IMR-90 (cell line): Measurements from ENCODE around the gene SLC23A2.

Experiments
- CEBPB ChIP-seq: IDR thresholded peaks from 2 replicates; pipeline ENCODE4 v1.6.1; 2012; ENCODE audit warnings: low read depth, low read length, improper control_type of control experiment
- POLR2A ChIP-seq: IDR thresholded peaks from 2 replicates; pipeline ENCODE4 v1.6.1; 2012; ENCODE audit warnings: mild to moderate bottlenecking, low read depth, low read length
- RAD21 ChIP-seq: IDR thresholded peaks from 2 replicates; pipeline ENCODE4 v1.6.1; 2012; ENCODE audit warnings: low read length, improper control_type of control experiment
- RFX5 ChIP-seq: IDR thresholded peaks from 2 replicates; pipeline ENCODE4 v1.8.0; 2012; ENCODE audit warnings: low read depth, mild to moderate bottlenecking, low read length, moderate library complexity
- TF ChIP-seq, protein P1 (sequence below): conservative IDR thresholded peaks from 2 replicates; pipeline ENCODE4 v1.5.1; 2012; ENCODE audit warnings: mild to moderate bottlenecking, low read depth, low read length, improper control_type of control experiment
- TF ChIP-seq, protein P2 (sequence below): fragments of 150-350 bp; IDR thresholded peaks from 2 replicates; pipeline ENCODE4 v1.6.1; 2016; ENCODE audit warnings: low read depth, mild to moderate bottlenecking, low read length, moderate library complexity, borderline replicate concordance

DNA sequence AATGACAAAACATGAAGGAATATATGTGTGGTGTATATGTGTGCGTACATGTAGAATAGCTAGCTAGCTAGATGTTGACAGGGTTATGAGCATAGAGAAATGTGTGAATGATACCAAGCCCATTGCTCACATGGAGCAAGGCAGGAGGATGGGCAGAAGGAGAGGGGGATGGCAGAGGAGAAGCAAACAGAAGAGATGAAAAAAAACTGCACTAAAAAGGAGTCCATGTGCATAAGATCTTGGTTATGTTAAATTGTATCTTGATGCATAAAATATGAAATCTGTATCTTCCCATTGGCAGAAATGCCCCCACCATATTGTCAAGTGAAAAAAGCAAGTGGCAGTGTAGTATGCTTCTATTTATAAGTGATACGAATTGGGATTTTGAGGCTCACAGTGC, 154.5 kb downstream of the SLC23A2 start:
- TF ChIP-seq, protein P1, sequence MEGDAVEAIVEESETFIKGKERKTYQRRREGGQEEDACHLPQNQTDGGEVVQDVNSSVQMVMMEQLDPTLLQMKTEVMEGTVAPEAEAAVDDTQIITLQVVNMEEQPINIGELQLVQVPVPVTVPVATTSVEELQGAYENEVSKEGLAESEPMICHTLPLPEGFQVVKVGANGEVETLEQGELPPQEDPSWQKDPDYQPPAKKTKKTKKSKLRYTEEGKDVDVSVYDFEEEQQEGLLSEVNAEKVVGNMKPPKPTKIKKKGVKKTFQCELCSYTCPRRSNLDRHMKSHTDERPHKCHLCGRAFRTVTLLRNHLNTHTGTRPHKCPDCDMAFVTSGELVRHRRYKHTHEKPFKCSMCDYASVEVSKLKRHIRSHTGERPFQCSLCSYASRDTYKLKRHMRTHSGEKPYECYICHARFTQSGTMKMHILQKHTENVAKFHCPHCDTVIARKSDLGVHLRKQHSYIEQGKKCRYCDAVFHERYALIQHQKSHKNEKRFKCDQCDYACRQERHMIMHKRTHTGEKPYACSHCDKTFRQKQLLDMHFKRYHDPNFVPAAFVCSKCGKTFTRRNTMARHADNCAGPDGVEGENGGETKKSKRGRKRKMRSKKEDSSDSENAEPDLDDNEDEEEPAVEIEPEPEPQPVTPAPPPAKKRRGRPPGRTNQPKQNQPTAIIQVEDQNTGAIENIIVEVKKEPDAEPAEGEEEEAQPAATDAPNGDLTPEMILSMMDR = no peak
- TF ChIP-seq POLR2A (no peak), RAD21 (no peak), CEBPB (no peak), RFX5 (no peak)
- TF ChIP-seq, protein P2, sequence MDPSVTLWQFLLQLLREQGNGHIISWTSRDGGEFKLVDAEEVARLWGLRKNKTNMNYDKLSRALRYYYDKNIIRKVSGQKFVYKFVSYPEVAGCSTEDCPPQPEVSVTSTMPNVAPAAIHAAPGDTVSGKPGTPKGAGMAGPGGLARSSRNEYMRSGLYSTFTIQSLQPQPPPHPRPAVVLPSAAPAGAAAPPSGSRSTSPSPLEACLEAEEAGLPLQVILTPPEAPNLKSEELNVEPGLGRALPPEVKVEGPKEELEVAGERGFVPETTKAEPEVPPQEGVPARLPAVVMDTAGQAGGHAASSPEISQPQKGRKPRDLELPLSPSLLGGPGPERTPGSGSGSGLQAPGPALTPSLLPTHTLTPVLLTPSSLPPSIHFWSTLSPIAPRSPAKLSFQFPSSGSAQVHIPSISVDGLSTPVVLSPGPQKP = no peak
